Measurements from ENCODE around the gene ACVRL1. TPM values are rescaled to one million over a fixed set of nuclear protein-coding genes. Genes with fewer than 3 reads are reported as not detected.

Gene ACVRL1
- total RNA-seq, 3 donors from 2014 or later = 0.08 to 0.29 TPM; not detected in 1

- peak overlapping the region; percentile 29 for H3K4me3 Mint-ChIP-seq
- H3K4me1 Mint-ChIP-seq (ENCODE audit: low read depth) = peaks cover 16% of the 10 kb centered on the region
- H3K27me3 Mint-ChIP-seq (ENCODE audit: low read depth) = peaks cover 7% of the 10 kb centered on the region
- ATAC-seq (peak; percentile 91 to 94), DNase-seq (no peak)
- no peaks in the 10 kb centered on the region for H3K36me3 Mint-ChIP-seq (ENCODE audit: insufficient read depth)
- H3K9me3 Mint-ChIP-seq = no peaks in the 10 kb centered on the region
These were observed 21.1 kb upstream of the ACVRL1 start for GRCh38 chr12:51886021-51886710.

DNA sequence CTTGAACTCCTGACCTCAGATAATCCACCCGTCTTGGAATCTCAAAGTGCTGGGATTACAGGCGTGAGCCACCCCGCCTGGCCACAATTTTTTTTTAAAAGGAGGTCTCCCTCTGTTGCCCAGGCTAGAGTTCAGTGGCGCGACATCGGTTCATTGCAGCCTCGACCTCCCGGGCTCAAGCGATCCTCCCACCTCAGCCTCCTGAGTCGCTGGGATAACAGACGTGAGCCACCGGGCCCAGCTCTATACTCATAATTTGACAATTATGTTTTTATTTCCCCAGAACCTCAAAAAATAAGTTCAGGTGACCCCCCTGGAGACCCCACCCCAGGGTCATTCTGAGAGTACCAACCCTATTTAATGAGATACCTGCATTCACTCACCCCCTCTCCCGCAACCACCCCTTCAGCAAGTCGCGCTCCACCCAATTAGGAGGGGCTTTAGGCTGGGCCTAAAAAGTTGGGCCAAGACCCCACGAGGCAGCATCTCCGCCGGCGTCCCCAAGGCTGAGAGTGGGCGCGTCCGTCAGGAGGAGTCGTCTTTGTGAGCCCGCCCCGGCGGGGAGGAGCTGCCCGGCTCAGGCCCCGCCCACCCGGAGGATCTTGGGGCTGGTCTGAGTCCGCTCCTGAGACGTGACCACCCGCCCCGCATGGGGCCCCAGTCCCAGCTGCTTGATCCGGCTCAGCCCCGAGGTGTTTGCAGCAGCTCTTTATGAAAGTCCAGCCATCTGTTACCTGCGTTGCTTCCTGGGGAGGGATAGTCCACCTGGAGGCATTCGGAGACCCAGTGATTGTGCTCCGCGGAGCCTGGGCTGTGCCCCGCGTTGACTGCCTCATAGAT lies 19.6 kb upstream of the ACVRL1 start, which contains the start of gene ANKRD33:
ANKRD33 (plus strand) TSS at position 628 of the 840 bp plus-strand sequence; CDS start at position 712, 84 bp downstream.
- ATAC-seq = no peak
- Mint-ChIP-seq H3K4me1 (ENCODE audit: low read depth) (peaks cover 16% of the 10 kb centered on the region), H3K4me3 (no peak within 1 kb of the TSS), H3K27me3 (ENCODE audit: low read depth) (peaks cover 7% of the 10 kb centered on the region), H3K9me3 (no peaks in the 10 kb centered on the region), H3K36me3 (ENCODE audit: insufficient read depth) (no peaks in the 10 kb centered on the region)
- no peak for DNase-seq

GRCh38 chr12:51888316-51889215 lies 18.7 kb upstream of the ACVRL1 start:
- peaks cover 9% of the 10 kb centered on the region for H3K27me3 Mint-ChIP-seq (ENCODE audit: low read depth)
- H3K4me3 Mint-ChIP-seq = no peak overlapping the region
- DNase-seq (no peak), ATAC-seq (no peak)
- H3K36me3 Mint-ChIP-seq (ENCODE audit: insufficient read depth) = no peaks in the 10 kb centered on the region
- no peaks in the 10 kb centered on the region for H3K9me3 Mint-ChIP-seq
- H3K4me1 Mint-ChIP-seq (ENCODE audit: low read depth) = peaks cover 16% of the 10 kb centered on the region

GRCh38 chr12:51889216-51890132 lies 17.8 kb upstream of the ACVRL1 start:
- H3K9me3 Mint-ChIP-seq = no peaks in the 10 kb centered on the region
- H3K36me3 Mint-ChIP-seq (ENCODE audit: insufficient read depth) = no peaks in the 10 kb centered on the region
- DNase-seq = no peak
- peaks cover 16% of the 10 kb centered on the region for H3K4me1 Mint-ChIP-seq (ENCODE audit: low read depth)
- no peak for ATAC-seq
- H3K4me3 Mint-ChIP-seq = no peak overlapping the region
- H3K27me3 Mint-ChIP-seq (ENCODE audit: low read depth) = peaks cover 9% of the 10 kb centered on the region

DNA sequence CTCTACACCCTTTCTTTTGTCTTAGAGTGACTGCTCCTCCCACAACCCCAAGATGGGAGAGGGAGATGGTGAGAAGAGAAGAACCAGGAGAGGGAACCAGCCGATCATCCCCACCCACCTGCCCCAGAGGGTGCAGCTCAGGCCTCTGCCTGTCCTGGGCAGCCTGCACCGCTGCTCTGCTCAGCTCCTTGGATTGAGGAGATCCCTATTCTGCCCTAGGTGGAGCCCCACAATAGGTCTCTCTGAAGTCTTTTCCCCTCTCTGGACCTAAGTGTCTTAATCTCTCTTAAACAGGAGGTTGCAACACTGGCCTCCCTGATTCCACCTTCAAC lies 17.2 kb upstream of the ACVRL1 start:
- no peak for ATAC-seq
- Mint-ChIP-seq H3K9me3 (no peaks in the 10 kb centered on the region), H3K36me3 (ENCODE audit: insufficient read depth) (no peaks in the 10 kb centered on the region), H3K27me3 (ENCODE audit: low read depth) (peaks cover 9% of the 10 kb centered on the region), H3K4me3 (no peak overlapping the region), H3K4me1 (ENCODE audit: low read depth) (peaks cover 12% of the 10 kb centered on the region)
- no peak for DNase-seq

GRCh38 chr12:51890511-51891171 lies 16.7 kb upstream of the ACVRL1 start:
- ATAC-seq (no peak), DNase-seq (no peak)
- Mint-ChIP-seq H3K9me3 (no peaks in the 10 kb centered on the region), H3K4me3 (no peak overlapping the region), H3K4me1 (ENCODE audit: low read depth) (peaks cover 10% of the 10 kb centered on the region), H3K27me3 (ENCODE audit: low read depth) (peaks cover 9% of the 10 kb centered on the region), H3K36me3 (ENCODE audit: insufficient read depth) (no peaks in the 10 kb centered on the region)

- H3K9me3 Mint-ChIP-seq = no peaks in the 10 kb centered on the region
- ATAC-seq (no peak), DNase-seq (no peak)
- H3K4me3 Mint-ChIP-seq = no peak overlapping the region
- H3K36me3 Mint-ChIP-seq (ENCODE audit: insufficient read depth) = no peaks in the 10 kb centered on the region
- peaks cover 13% of the 10 kb centered on the region for H3K27me3 Mint-ChIP-seq (ENCODE audit: low read depth)
- no peaks in the 10 kb centered on the region for H3K4me1 Mint-ChIP-seq (ENCODE audit: low read depth)
These were observed 15.5 kb upstream of the ACVRL1 start for GRCh38 chr12:51891843-51892242.

DNA sequence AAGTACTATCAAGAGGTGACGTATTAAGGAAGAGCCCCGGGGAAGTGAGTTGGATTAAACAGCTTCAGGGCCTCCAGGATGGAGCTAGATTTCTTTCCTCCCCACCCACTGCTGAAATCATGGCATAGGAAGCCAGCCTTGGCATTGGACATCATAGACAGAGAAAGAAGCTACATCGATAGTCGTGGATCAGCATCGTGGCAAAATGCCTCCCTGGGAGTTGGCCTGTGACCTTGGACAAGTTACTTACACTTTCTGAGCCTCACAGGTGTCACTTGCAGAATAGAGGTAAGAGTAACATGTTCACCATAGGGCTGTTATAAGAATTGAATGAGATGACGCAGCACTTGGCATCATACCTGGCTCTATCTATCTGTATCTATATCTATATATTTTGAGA lies 13.5 kb upstream of the ACVRL1 start:
- ATAC-seq (no peak), DNase-seq (no peak)
- Mint-ChIP-seq H3K9me3 (no peaks in the 10 kb centered on the region), H3K36me3 (ENCODE audit: insufficient read depth) (no peaks in the 10 kb centered on the region), H3K27me3 (ENCODE audit: low read depth) (peaks cover 14% of the 10 kb centered on the region), H3K4me3 (no peak overlapping the region), H3K4me1 (ENCODE audit: low read depth) (no peaks in the 10 kb centered on the region)

DNA sequence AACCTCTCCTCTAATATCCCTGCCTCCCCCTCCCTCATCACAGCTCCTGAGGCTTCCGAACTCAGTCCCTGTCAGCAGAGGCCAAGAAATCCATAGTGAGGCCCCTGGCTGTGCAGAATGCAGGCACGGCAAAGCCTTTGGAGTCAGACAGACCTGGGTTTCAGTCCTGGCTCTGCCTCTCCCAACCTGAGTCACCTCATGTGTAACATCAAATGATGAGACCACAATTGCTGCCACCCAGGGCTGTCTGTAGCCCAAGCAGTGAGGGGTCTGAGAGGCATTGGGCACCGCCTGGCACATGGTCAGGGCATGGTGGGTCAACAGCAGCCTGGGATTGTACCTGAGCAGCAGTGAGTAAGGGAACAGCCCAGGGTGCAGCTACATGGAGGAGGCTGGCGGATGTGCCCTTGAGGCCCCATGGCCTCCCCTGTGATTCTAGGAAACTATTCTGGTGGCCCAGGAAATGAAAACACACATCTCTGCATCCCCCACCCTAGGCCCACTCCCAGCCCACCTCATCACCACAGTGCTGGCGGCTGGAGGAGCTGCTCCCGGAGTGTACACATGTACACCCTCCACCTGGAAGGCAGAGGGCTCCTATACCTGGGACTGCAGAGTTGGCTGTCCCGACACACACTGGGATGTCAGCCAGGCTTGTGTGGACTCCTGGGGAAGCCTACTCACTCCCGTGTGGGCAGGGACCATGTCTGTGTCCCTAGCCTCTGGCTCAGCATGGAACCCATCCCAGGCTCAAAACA lies 11.7 kb upstream of the ACVRL1 start:
- Mint-ChIP-seq H3K4me3 (no peak overlapping the region), H3K9me3 (no peaks in the 10 kb centered on the region), H3K4me1 (ENCODE audit: low read depth) (no peaks in the 10 kb centered on the region), H3K36me3 (ENCODE audit: insufficient read depth) (no peaks in the 10 kb centered on the region), H3K27me3 (ENCODE audit: low read depth) (peaks cover 10% of the 10 kb centered on the region)
- DNase-seq = no peak
- ATAC-seq = no peak

- ATAC-seq (no peak), DNase-seq (no peak)
- no peaks in the 10 kb centered on the region for H3K36me3 Mint-ChIP-seq (ENCODE audit: insufficient read depth)
These were observed 11.1 kb upstream of the ACVRL1 start for GRCh38 chr12:51896236-51896635.

DNA sequence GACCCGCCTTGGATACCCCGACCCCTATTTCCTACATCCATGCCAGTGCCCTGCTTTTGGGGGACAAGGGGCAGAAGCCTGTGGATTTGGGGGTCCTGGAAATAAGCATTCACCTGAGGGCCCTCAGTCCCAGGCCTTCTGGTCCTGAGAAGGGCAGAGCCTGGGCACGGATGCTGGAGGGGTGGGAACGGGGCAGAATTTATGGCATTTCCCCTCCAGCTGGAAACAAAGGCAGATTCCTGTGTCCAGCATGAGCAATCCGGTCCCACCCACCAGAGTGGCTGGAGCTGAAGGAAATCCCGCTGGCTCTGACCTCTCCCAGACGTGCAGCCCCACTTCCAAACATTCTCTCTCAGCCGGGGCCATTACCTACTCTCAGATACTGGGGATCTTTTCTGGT lies 10.1 kb upstream of the ACVRL1 start:
- no peak overlapping the region for H3K4me3 Mint-ChIP-seq

More at GRCh38 chr12:51896236-51896635, 11.1 kb upstream of the ACVRL1 start:
- Mint-ChIP-seq H3K4me1 (ENCODE audit: low read depth) (no peaks in the 10 kb centered on the region), H3K27me3 (ENCODE audit: low read depth) (peaks cover 10% of the 10 kb centered on the region), H3K9me3 (no peaks in the 10 kb centered on the region), H3K4me3 (no peak overlapping the region)

DNA sequence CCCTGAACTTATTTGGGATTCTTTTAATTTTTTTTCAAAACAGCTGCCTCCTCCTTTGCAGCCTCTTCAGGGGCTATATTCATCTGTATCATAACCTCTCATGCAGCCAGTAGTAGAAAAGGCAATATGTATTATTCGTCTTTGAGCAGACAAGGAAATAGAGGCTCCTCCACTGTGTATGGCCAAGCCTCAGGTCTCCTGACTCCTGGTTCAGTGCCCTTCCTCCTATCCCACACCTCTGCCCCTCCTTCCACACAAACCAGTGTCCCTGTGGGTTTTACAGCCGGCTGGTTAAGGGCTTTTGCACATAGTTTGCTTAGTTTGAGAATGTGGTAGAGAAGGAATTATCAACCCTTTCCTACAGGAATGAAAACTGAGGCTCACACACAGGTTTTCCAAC lies 8.8 kb upstream of the ACVRL1 start:
- ATAC-seq = no peak
- H3K36me3 Mint-ChIP-seq (ENCODE audit: insufficient read depth) = no peaks in the 10 kb centered on the region
- no peak for DNase-seq
- H3K4me1 Mint-ChIP-seq (ENCODE audit: low read depth) = no peaks in the 10 kb centered on the region
- peaks cover 8% of the 10 kb centered on the region for H3K27me3 Mint-ChIP-seq (ENCODE audit: low read depth)
- H3K4me3 Mint-ChIP-seq = no peak overlapping the region
- no peaks in the 10 kb centered on the region for H3K9me3 Mint-ChIP-seq

More for the DNA sequence above, 10.1 kb upstream of the ACVRL1 start:
- H3K4me1 Mint-ChIP-seq (ENCODE audit: low read depth) = no peaks in the 10 kb centered on the region
- no peak for ATAC-seq
- no peaks in the 10 kb centered on the region for H3K36me3 Mint-ChIP-seq (ENCODE audit: insufficient read depth)
- no peak for DNase-seq
- no peaks in the 10 kb centered on the region for H3K9me3 Mint-ChIP-seq
- peaks cover 10% of the 10 kb centered on the region for H3K27me3 Mint-ChIP-seq (ENCODE audit: low read depth)
